SU-DHL-6 (cell line): Measurements from ENCODE around the gene ZNF438.
"Not testable (repeated sequence)": the region's sequence is repeated elsewhere in the genome, so short reads cannot be mapped to it uniquely, and the experiment has no call there.

Experiments used
- H2AFZ ChIP-seq: fragments of 200-600 bp; sonication (generic); 2 replicates; pipeline ENCODE4 v1.6.1; 2014; ENCODE audit warnings: low read depth, mild to moderate bottlenecking, moderate library complexity, mixed read lengths, antibody characterized with exemption, low read length; ENCODE audit not compliant: severe bottlenecking
- H3F3A ChIP-seq: fragments of 200-600 bp; shearing (Covaris generic); 2 replicates; pipeline ENCODE4 v1.6.0; 2016; ENCODE audit warnings: antibody characterized with exemption, mild to moderate bottlenecking; ENCODE audit not compliant: insufficient read depth
- H3K27ac ChIP-seq: fragments of 200-600 bp; sonication (generic); 2 replicates; pipeline ENCODE4 v1.5.1; 2016; ENCODE audit warnings: low read depth, mild to moderate bottlenecking, low read length, moderate library complexity, mixed read lengths
- H3K27me3 ChIP-seq: fragments of 200-600 bp; sonication (generic), shearing (Covaris generic); 2 replicates; pipeline ENCODE4 v1.6.0; 2014; ENCODE audit warnings: mild to moderate bottlenecking, low read length
- H3K36me3 ChIP-seq: fragments of 200-600 bp; sonication (generic); 2 replicates; pipeline ENCODE4 v1.6.1; 2014; ENCODE audit warnings: mild to moderate bottlenecking, low read length, mixed read lengths
- H3K4me2 ChIP-seq: fragments of 300-600, 200-600 bp; shearing (Covaris generic), sonication (generic); 2 replicates; pipeline ENCODE4 v1.6.0; 2014; ENCODE audit warnings: low read length, low read depth, mild to moderate bottlenecking; ENCODE audit not compliant: poor library complexity, severe bottlenecking
- H3K4me3 ChIP-seq: fragments of 200-600 bp; sonication (generic); 2 replicates; pipeline ENCODE4 v1.5.1; 2014; ENCODE audit warnings: antibody characterized with exemption, low read length, mild to moderate bottlenecking, mixed read lengths; ENCODE audit not compliant: insufficient read depth, poor library complexity, severe bottlenecking
- H3K79me2 ChIP-seq: fragments of 200-600 bp; sonication (generic); 2 replicates; pipeline ENCODE4 v1.6.1; 2014; ENCODE audit warnings: mild to moderate bottlenecking, low read length, moderate library complexity; ENCODE audit not compliant: insufficient read depth
- H3K9ac ChIP-seq: fragments of 200-600 bp; sonication (generic); 2 replicates; pipeline ENCODE4 v1.7.0; 2014; ENCODE audit warnings: mild to moderate bottlenecking, low read length
- H3K9me2 ChIP-seq: fragments of 200-600 bp; sonication (generic); replicated peaks from 2 replicates; pipeline ENCODE4 v1.6.1; 2014; ENCODE audit warnings: low read length; ENCODE audit not compliant: insufficient read depth
- H3K9me3 ChIP-seq: fragments of 200-600 bp; sonication (generic); 2 replicates; pipeline ENCODE4 v1.6.1; 2014; ENCODE audit warnings: low read length, mixed read lengths; ENCODE audit not compliant: insufficient read depth
- H4K20me1 ChIP-seq: fragments of 200-600 bp; sonication (generic); 2 replicates; pipeline ENCODE4 v1.6.1; 2014; ENCODE audit warnings: low read depth, mild to moderate bottlenecking, antibody characterized with exemption, low read length, moderate library complexity, mixed read lengths
- CTCF ChIP-seq: fragments of 200-600 bp; sonication (generic); IDR thresholded peaks from one replicate; pipeline ENCODE4 v1.5.1; 2017; ENCODE audit warnings: antibody characterized with exemption, mild to moderate bottlenecking, low read length, moderate library complexity; ENCODE audit not compliant: insufficient read depth, poor library complexity, severe bottlenecking
- EZH2phosphoT487 ChIP-seq: fragments of 200-600 bp; sonication (generic), shearing (Covaris generic); conservative IDR thresholded peaks from 2 replicates; pipeline ENCODE4 v1.6.1; 2018; ENCODE audit warnings: mild to moderate bottlenecking, antibody characterized with exemption, low read length, moderate library complexity, mixed read lengths

ZNF438 gene

GRCh38 chr10:31058795-31059703, 27.4 kb upstream of the ZNF438 start:
- Histone ChIP-seq H3F3A (no peaks in the 10 kb centered on the region), H3K79me2 (no peaks in the 10 kb centered on the region), H3K9me3 (no peaks in the 10 kb centered on the region), H3K4me3 (no peak overlapping the region), H3K9ac (no peak overlapping the region), H3K9me2 (no peaks in the 10 kb centered on the region), H3K27me3 (no peaks in the 10 kb centered on the region), H2AFZ (no peak overlapping the region), H3K27ac (no peak overlapping the region), H3K36me3 (no peaks in the 10 kb centered on the region), H4K20me1 (no peaks in the 10 kb centered on the region), H3K4me2 (no peak overlapping the region)
- TF ChIP-seq CTCF = no peak
- no peak for TF ChIP-seq EZH2phosphoT487

- not testable (repeated sequence) for H3K4me3 ChIP-seq, H3K27ac ChIP-seq, H4K20me1 ChIP-seq, H2AFZ ChIP-seq, H3K9me2 ChIP-seq, H3K79me2 ChIP-seq, H3F3A ChIP-seq, H3K4me2 ChIP-seq, H3K27me3 ChIP-seq, H3K9ac ChIP-seq, H3K36me3 ChIP-seq
- H3K9me3 ChIP-seq = 0 out of 2 replicates have a peak, but pooled peaks cover 12% of the 10 kb centered on the region
These were observed 25.0 kb upstream of the ZNF438 start for GRCh38 chr10:31056678-31057077.

- Histone ChIP-seq H3K9me3 (0 out of 2 replicates have a peak, but pooled peaks cover 12% of the 10 kb centered on the region), H3K9me2 (no peaks in the 10 kb centered on the region), H3K36me3 (no peaks in the 10 kb centered on the region), H3F3A (no peaks in the 10 kb centered on the region), H3K4me3 (no peak overlapping the region), H3K4me2 (no peak overlapping the region), H2AFZ (no peak overlapping the region), H3K9ac (no peak overlapping the region), H3K79me2 (no peaks in the 10 kb centered on the region), H4K20me1 (no peaks in the 10 kb centered on the region), H3K27me3 (no peaks in the 10 kb centered on the region), H3K27ac (no peak overlapping the region)
- TF ChIP-seq EZH2phosphoT487 (no peak), CTCF (no peak)
These were observed 24.0 kb upstream of the ZNF438 start for GRCh38 chr10:31055573-31056251.

DNA sequence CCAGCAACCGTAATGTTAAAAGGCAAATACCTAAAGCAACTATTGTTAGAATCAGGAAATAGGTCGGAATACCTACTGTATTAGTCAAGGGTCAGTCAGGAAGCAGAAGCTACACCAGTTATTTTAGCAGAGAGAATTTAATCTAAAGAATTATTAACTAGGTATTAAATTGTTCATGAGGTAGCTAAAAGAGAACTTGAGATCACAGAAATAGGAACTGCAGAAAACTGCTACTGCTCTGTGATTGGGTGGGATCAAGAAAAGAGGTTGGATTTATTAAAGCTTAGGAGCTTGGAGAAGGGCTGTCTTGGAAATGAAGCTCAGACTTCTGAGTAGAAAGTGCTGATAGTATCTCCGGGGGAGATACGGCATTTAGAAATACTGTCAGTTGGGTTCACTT, 20.0 kb upstream of the ZNF438 start:
- TF ChIP-seq CTCF (no peak), EZH2phosphoT487 (no peak)
- Histone ChIP-seq H2AFZ (no peak overlapping the region), H3K4me3 (no peak overlapping the region), H4K20me1 (no peaks in the 10 kb centered on the region), H3F3A (no peaks in the 10 kb centered on the region), H3K27me3 (no peaks in the 10 kb centered on the region), H3K79me2 (no peaks in the 10 kb centered on the region), H3K9ac (no peak overlapping the region), H3K36me3 (no peaks in the 10 kb centered on the region), H3K27ac (no peak overlapping the region), H3K9me3 (0 out of 2 replicates have a peak, but pooled peaks cover 12% of the 10 kb centered on the region), H3K4me2 (no peak overlapping the region), H3K9me2 (no peaks in the 10 kb centered on the region)
